Gastrocnemius medialis (tissue), 4 donors: Measurements from ENCODE around the gene FBXO48. TPM values are rescaled to one million over a fixed set of nuclear protein-coding genes. Genes with fewer than 3 reads are reported as not detected.

Source experiments
- ATAC-seq, 2 donors: fragments of 150-250 bp; one replicate each; pipeline ENCODE4 v1.9.1; 2016
- DNase-seq, 2 donors: peaks; one replicate each; pipeline ENCODE4 v3.0.0-alpha.2; 2019
- H3K27ac ChIP-seq, 4 donors: fragments of 200-600 bp; sonication (generic); 1 replicate in 1 of 4; 2 replicates in 3 of 4; pipeline ENCODE4 v1.5.1; 2016 to 2018; ENCODE audit warnings: mild to moderate bottlenecking in 2 of 4, moderate library complexity in 1 of 4
- H3K27me3 ChIP-seq, 3 donors: fragments of 200-600 bp; sonication (generic) in 2 of 3; 1 replicate in 1 of 3; 2 replicates in 2 of 3; pipeline versions ENCODE4 v1.5.1 to v1.6.0; 2016 to 2019; ENCODE audit warnings: mild to moderate bottlenecking in 1 of 3, moderate library complexity in 1 of 3
- H3K36me3 ChIP-seq, 2 donors: fragments of 200-600 bp; sonication (generic) in 1 of 2; one replicate each; pipeline ENCODE4 v1.5.1; 2017 to 2018
- H3K4me1 ChIP-seq, 2 donors: fragments of 200-600 bp; sonication (generic) in 1 of 2; one replicate each; pipeline ENCODE4 v1.5.1; 2016 to 2017; ENCODE audit warnings: mild to moderate bottlenecking in 2 of 2
- H3K4me3 ChIP-seq, 4 donors: fragments of 200-600 bp; sonication (generic) in 3 of 4; 1 replicate in 1 of 4; 2 replicates in 3 of 4; pipeline ENCODE4 v1.5.1; 2016 to 2019; ENCODE audit warnings: mild to moderate bottlenecking in 2 of 4
- H3K9me3 ChIP-seq, 3 donors: fragments of 200-600 bp; sonication (generic) in 2 of 3; 1 replicate in 1 of 3; 2 replicates in 2 of 3; pipeline ENCODE4 v1.5.1; 2016 to 2019
- POLR2A ChIP-seq, 2 donors: fragments of 450-650 bp; IDR thresholded peaks; one replicate each; pipeline ENCODE4 v1.6.1; 2017; ENCODE audit warnings: antibody characterized with exemption in 2 of 2, mild to moderate bottlenecking in 2 of 2, moderate library complexity in 2 of 2
- in situ Hi-C, 4 donors: fragments of 200-750 bp; cut with MboI; loops; one replicate each; pipeline versions ENCODE4 v1.15.0 to v1.8.0; 2017; ENCODE audit warnings: low sequenced_read_pairs in 4 of 4
- intact Hi-C: fragments of 100-400 bp; cut with DNase I; formaldehyde crosslinking; loops from one replicate; pipeline ENCODE4 v1.15.1; 2023; ENCODE audit warnings: low total_unique reads
- total RNA-seq, 4 donors: library from RNA; depleted of rRNA; stranded (reverse); fragments of >200 nt; gene quantifications; one replicate each; pipeline versions ENCODE4 v1.1.0 to v1.2.3, GENCODE V29; 2016
- TF ChIP-seq, protein P1 (sequence below), 5 experiments: fragments of 450-650 bp in 3 of 5; fragments of 200-600 bp in 2 of 5; sonication (generic) in 2 of 5; IDR thresholded peaks in 4 of 5; conservative IDR thresholded peaks in 1 of 5; 1 replicate in 4 of 5; 2 replicates in 1 of 5; pipeline ENCODE4 v1.5.1; 2016 to 2019; ENCODE audit warnings: antibody characterized with exemption in 5 of 5, mild to moderate bottlenecking in 3 of 5, moderate library complexity in 3 of 5

FBXO48 gene, protein sequence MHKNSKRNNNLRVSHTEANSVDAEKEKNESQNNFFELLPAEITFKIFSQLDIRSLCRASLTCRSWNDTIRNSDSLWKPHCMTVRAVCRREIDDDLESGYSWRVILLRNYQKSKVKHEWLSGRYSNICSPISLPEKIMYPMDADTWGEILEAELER
- total RNA-seq = 1 to 10 TPM; 1.1 to 1.9 (median 1.5) TPM

DNA sequence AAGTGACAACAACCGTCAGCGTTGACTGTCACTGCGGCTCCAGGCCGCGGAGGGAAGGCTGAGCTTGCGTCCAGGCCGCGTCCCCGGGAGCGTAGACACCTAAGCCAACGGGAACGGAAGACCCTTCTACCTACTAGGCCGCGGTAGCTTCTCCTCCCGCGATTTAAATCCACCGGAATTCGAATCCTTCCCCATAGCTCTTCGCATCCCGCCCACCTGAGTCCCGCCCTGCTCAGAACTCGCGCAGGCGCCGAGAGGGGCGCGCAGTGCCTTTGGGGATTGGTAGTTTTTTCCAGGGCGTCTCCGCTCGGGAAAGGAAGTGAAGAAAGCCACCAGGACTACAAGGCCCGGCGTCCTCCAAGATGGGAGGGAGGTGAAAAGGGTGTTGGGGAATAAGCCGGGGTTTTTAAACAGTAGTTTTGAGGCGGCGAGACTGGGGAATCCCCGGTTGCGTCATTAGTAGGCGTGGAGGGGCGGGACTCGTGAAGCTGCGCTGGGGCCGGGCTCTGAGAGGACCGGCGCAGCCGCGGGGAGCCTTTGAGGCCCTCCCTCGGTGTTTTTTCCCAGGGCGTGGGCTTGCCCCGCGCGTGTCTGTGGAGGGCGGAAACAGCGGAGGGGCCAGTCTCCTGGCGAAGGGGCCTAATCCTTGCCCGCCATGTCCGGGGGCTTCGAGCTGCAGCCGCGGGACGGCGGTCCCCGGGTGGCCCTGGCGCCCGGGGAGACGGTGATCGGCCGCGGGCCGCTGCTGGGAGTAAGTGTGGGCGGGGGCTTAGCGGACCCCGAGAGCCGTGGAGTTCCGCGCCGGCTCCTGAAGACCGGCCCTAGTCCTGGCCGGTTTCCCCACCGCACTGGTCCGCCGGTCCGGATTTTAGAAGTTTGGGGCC lies at the start of gene FBXO48, which contains the start of gene APLF:
TSS of gene FBXO48 (minus strand) at position 218 of the 884 bp plus-strand sequence. CDS start 2,149 bp downstream, outside the sequence.
TSS of gene APLF (plus strand) at position 509 of the 884 bp plus-strand sequence. CDS start at position 656, 147 bp downstream.
- Histone ChIP-seq H3K27ac (peak within 1 kb of the TSS; percentile 80 to 89 (median 87)), H3K9me3 (no peaks in the 10 kb centered on the region), H3K27me3 (no peaks in the 10 kb centered on the region), H3K4me3 (peak within 1 kb of the TSS; percentile 75 to 93 (median 83)), H3K4me1 (peaks cover 20 to 21% of the 10 kb centered on the region in 2 donors), H3K36me3 (no peaks in the 10 kb centered on the region)
- DNase-seq (peak; percentile 97 to 98), ATAC-seq (peak; percentile 99)
- TF ChIP-seq POLR2A (IDR thresholded peaks at IDR 0.05) = peak; percentile 47 to 77
- TF ChIP-seq, protein P1, sequence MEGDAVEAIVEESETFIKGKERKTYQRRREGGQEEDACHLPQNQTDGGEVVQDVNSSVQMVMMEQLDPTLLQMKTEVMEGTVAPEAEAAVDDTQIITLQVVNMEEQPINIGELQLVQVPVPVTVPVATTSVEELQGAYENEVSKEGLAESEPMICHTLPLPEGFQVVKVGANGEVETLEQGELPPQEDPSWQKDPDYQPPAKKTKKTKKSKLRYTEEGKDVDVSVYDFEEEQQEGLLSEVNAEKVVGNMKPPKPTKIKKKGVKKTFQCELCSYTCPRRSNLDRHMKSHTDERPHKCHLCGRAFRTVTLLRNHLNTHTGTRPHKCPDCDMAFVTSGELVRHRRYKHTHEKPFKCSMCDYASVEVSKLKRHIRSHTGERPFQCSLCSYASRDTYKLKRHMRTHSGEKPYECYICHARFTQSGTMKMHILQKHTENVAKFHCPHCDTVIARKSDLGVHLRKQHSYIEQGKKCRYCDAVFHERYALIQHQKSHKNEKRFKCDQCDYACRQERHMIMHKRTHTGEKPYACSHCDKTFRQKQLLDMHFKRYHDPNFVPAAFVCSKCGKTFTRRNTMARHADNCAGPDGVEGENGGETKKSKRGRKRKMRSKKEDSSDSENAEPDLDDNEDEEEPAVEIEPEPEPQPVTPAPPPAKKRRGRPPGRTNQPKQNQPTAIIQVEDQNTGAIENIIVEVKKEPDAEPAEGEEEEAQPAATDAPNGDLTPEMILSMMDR (IDR thresholded peaks at IDR 0.05 in 4 of 5, conservative IDR thresholded peaks at IDR 0.05 in 1 of 5) = no peak
- intact Hi-C loops (loop anchor here (10.0 kb wide), 2 partner anchors 127 to 837 kb away; no protein-coding TSS in a partner anchor), in situ Hi-C loops (no loop called here)

DNA sequence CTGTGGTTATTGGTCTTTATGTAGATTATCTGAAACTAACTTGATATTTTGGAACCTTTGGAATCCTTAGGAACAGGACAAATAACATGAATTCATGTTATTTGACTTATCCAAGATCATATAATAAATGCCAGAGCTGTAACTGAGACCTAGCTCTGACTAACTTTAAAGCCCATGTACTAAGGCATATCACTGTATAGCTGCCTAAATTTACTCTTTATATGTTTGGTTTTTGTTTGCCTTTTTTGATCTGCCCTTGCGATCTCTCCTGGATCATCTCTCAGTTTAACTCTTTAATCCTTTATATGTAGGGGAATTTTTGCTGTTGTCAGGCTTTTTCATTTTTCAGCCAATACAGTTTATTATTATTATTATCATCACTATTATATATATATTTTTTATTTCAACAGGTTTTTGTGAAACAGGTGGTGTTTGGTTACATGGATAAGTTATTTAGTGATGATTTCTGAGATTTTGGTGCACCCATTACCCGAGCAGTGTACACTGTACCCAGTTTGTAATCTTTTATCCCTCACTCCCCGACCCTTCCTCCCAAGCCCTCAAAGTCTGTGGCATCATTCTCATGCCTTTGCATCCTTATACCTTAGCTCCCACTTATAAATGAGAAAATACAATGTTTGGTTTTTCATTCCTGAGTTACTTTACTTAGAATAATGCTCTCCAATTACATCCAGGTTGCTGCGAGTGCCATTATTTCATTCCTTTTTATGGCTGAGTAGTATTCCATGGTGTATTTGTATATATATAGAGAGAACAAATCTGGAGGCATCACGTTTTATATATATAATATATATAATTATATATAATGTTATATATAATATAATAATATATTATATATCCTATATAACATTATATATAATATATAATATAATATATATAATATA lies 49.2 kb upstream of the FBXO48 start:
- peaks cover 0 to 11% of the 10 kb centered on the region in 2 donors for H3K4me1 ChIP-seq
- intact Hi-C loops = no loop called here
- in situ Hi-C loops = no loop called here
- no peaks in the 10 kb centered on the region for H3K36me3 ChIP-seq
- H3K9me3 ChIP-seq = no peaks in the 10 kb centered on the region
- no peak for TF ChIP-seq POLR2A (IDR thresholded peaks at IDR 0.05)
- TF ChIP-seq, protein P1 (IDR thresholded peaks at IDR 0.05 in 4 of 5, conservative IDR thresholded peaks at IDR 0.05 in 1 of 5) = no peak
- no peak overlapping the region for H3K4me3 ChIP-seq
- no peak for ATAC-seq
- H3K27ac ChIP-seq = no peak overlapping the region
- no peak for DNase-seq
- H3K27me3 ChIP-seq = no peaks in the 10 kb centered on the region

DNA sequence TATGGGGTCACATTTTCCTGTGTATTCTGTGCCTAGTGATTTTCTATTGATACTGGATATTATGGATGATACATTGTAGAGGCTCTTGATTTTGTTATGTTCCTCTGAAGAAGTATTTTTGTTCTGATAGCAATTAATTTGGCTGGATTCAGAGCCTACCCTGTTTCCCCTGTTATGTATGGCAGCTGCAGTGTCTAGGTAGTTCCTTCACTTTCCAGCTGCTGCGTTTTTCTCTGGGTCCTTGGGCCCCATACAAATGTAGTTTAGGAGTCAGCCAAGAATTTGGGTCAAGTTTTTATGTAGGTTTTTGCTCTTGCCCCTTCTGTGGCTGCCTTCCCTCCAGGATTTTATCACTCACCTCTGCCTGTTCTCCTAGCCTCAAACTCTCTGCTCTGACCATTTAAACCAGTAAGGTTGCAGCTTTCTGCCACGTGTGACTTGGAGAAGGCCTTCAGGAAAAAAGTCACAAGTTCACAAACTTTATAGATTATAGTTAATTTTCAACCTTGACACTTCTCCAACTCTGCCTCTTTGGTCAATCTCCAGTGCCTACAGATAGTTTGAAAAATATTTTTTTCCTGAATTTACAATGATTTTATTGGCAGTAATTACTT lies 47.3 kb upstream of the FBXO48 start:
- Histone ChIP-seq H3K4me1 (peaks cover 0 to 11% of the 10 kb centered on the region in 2 donors), H3K9me3 (no peaks in the 10 kb centered on the region), H3K27ac (no peak overlapping the region), H3K4me3 (no peak overlapping the region), H3K27me3 (no peaks in the 10 kb centered on the region), H3K36me3 (no peaks in the 10 kb centered on the region)
- intact Hi-C loops = no loop called here
- TF ChIP-seq POLR2A (IDR thresholded peaks at IDR 0.05) = no peak
- TF ChIP-seq, protein P1 (IDR thresholded peaks at IDR 0.05 in 4 of 5, conservative IDR thresholded peaks at IDR 0.05 in 1 of 5) = no peak
- in situ Hi-C loops = no loop called here
- DNase-seq (no peak), ATAC-seq (no peak)

DNA sequence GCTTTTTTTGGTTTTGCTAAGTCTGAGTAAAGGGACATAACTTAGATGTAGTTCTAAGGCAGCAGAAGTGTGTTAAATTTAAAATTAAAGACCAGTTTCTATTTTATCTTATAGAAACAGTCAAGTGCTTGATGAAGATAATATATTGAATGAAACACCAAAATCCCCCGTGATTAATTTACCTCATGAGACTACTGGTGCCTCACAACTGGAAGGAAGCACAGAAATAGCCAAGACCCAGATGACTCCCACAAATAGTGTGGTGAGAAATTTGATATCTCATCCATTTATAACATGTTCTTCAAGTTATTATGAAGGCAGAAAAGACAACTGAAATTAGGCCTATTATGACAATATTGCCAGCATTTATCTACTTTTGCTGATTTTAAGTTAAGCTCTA lies 45.9 kb upstream of the FBXO48 start:
- H3K36me3 ChIP-seq = no peaks in the 10 kb centered on the region
- no peaks in the 10 kb centered on the region for H3K27me3 ChIP-seq
- intact Hi-C loops (no loop called here), in situ Hi-C loops (no loop called here)
- H3K4me1 ChIP-seq = peaks cover 0 to 11% of the 10 kb centered on the region in 2 donors
- H3K4me3 ChIP-seq = no peak overlapping the region
- DNase-seq = no peak
- no peak overlapping the region for H3K27ac ChIP-seq
- no peak for ATAC-seq
- H3K9me3 ChIP-seq = no peaks in the 10 kb centered on the region
- TF ChIP-seq, protein P1 (IDR thresholded peaks at IDR 0.05 in 4 of 5, conservative IDR thresholded peaks at IDR 0.05 in 1 of 5) = no peak
- no peak for TF ChIP-seq POLR2A (IDR thresholded peaks at IDR 0.05)
